NCI-H1105 treated with DMSO at 0.1 percent for 48 hours (cell line): ENCODE measurements around the gene SLC14A1.
A peak's percentile ranks its signal among the peaks of the same experiment; 100 is the strongest.

Experiments
- DNase-seq: peaks from one replicate; lab custom pipeline; 2025; lab: John Stamatoyannopoulos, UW

SLC14A1 gene

DNA sequence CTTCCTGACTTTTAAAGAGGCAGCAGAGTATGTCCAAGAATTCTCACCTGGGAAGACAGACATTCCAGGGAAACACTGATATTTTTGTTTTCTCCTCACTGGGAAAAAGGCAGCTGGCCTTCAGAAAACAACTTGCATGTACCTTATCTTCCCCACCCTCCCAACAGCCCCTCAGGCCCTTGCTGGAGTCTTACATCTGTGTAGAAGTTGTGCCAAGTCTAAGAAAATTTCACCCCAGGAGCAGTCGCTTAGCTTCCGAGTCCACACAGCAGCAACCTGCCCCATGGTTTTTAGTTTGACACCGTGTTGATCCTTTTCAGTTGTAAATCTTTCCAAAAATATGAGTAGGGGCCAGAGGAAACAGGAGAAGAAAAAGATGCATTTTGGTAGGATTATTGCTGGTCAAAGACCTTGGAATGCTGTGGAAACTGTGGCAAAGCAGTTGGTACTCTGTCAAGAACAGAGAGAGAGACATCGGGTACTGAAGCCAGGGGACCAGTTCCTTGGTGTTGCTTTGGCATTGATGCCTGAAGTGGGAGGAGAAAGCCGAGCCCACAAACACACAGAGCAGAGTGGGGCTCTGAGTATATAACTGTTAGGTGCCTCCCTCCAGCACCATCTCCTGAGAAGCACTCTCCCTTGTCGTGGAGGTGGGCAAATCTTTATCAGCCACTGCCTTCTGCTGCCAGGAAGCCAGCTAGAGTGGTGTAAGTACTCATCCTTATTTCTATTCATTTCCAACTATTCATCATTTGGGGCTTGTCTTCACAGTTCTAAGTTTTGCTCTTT is at the start of gene SLC14A1:
Gene SLC14A1, plus strand, starts transcription at position 615 of the 789 bp plus-strand sequence. CDS start 6,140 bp downstream, outside the sequence.
- no peak for DNase-seq

DNA sequence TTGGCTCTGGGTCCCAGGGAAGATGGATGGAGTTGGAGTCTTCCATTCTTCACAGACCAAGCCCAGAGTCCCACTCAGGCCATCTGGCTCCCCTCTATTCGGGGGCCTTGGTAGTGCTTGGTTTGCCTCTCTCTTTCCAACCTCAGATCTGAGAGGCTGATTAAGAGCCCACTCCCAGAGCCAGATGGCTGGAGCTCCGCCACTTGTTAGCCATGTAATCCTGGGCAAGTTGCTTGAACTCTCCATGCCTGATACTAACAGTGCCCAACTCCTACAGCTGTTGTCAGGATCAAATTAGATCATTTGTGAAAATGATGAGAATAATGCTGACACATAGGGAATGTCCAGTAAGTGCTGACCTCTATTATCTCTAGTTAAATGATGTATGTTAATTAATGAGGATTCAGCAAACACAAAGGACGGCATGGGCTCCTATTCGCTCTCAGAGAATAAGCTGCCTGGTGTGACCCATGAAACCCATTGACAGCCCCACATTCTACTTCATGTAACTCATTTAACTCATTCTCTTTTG is 46.6 kb upstream of the SLC14A1 start:
- no peak for DNase-seq

DNA sequence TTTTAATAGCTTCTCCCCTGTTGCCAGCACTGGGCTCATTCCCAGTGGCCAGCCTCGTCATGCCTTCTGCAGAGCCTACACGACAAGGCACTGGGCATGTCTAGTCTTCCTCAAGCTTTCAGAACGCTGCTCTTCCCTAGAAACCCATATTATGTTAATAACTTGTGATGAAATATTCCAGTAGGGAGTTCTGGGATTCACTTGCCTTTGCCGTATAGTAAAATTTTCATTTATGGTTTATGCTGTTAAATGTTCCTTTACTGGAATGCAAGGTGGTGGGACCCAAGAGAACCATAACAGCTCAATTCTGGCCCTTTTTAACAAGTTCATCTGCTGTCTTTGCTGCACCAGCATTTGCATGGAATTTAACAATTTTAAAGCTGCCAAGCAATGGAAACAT is 45.5 kb upstream of the SLC14A1 start:
- no peak for DNase-seq

DNA sequence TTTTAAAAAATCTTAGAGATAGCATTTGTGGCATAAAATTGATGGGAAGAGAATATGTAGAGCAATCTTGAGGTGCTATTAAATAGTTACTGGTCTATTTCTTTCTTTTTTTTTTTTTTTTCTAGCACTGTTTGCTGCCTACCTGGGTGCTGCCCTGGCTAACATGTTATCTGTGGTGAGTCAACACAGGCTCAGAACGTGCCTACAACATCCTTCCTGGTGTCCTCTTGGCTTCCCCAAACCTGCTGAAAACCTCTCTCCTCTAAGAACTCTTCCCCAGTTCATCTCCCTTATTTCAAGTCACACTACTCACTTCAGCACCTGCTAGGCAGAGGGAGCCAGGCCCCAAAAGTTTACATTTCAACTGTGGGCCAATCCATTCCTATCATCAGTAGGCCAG is 45.1 kb upstream of the SLC14A1 start:
- DNase-seq: no peak

DNA sequence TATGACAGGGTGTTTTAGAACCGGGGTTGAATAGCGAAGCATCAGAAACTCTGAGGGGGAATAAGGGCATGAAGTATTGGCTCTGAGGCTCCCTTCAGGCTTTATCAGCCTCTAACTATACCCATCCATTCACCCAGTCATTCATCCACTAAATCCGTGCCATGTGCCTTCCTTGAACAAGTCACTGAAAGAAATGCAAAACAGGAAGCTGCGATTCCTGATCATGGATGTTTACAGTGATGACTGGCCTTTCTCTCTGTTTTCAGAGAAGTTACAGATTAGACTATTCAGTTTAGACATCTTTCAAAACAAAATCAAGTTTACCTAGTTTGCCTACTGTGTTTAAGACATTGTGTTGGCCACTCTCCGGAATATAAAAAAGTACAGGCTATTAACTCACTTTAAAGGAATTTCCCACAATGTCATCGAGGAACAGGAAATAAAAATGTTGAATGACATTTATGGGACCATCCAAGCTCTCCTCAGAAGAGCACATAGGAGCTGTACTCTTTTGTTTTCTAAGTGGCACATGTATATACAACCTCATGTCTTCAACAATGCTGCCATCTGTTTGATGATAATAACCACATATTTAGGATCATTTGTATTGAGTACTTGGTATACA is 43.8 kb upstream of the SLC14A1 start:
- no peak for DNase-seq

DNA sequence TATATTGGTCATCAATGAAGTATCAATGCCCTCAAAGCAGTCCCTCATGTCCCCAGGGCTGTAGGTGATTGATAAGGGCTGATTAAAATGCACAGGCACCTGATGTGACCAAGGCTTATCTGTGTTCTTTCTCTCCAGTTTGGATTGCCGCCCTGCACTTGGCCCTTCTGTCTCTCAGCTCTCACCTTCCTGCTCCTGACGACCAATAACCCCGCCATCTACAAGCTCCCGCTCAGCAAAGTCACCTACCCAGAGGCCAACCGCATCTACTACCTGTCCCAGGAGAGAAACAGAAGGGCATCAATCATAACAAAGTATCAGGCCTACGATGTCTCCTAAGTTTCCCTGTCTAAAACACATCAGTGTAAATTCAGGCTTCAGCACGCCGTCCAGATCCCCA is 41.8 kb upstream of the SLC14A1 start:
- DNase-seq: no peak

DNA sequence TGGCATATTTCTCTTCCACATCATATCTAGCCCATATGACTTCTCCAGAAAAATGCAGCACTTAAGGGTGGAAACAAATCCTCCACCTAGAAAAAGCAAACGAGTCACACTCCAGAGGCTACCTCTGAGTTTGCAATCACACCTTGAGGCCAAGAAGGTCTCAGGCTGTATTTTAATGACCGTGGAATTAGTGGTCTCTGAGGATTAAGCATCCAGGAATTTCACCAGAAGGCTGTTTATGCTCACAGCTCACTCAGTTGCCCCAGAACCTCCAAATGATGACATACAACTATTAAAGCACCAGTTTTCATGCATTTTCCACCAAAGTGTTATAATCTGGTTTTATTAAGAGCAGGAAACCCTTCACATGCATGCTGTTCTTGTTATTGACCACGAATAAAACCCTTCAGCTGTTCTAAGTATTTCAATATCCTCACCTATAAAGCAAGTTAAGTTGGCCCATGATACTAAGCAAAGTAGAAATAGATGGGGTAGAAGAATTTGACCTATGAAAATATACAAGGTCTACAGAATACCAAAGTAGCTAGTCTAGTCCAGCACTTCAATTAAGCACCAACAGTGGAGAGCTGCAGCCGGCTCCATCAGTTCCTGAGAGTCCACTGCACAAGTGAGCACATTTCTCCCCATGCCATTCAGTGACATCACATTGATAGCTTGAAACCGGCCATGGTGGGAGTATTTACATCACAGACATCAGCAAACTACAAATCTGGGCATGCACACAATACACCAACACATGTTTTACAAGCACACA is 39.5 kb upstream of the SLC14A1 start:
- DNase-seq: no peak

DNA sequence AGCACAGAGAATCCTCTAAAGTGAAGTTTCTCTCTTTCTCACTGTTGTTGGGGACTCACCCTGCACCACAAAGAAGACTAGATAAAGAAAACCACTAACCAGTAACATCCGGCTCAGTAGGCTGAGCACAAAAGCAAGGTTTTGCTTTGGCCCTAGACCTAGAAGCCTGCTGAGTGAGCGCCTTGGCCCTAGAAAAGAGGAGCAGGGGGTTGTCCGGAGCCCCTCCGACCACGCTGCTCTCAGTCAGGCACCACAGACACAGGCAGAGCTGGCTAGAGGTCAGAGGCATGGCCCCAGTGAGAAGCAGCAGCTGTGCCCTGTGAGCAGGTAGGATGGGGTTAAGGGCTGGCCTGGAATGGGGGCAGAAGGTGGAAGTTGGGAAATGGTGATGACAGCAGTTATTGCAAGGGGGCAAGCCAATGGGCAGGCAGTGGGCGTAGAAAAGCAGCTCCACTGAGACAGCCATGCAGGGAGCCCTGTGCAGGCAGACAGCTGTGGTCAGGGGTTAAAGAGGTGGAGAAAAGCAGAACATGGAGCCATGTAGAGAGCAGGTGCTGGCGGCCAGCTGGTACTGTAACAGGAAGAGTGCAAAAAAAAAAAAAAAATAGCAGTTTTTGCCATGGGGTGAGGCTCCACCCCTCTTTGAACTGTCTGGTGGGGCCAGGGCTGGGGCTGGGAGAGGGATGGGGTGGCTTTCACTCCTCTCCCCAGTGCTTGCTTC is 36.9 kb upstream of the SLC14A1 start:
- DNase-seq: no peak

DNA sequence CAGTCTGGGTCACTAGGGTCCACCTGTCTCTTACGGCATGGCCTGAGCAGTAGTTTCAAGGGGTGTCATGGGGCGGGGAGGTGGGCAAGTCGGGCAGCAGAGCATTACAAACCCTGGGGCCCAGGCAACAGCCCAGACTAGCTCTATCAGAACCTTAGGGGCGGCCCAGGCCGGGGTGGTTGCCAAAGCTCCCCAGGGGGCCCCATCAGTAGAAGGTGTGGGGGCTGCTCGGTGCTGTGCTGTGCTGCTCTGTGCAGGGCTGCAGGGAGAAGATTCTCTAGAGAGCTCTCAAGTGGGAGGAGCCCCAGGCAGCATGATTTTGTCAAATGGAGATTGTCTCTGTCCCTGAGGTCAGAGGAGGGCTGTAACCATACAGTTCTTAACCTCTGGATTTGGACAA is 36.4 kb upstream of the SLC14A1 start:
- DNase-seq: no peak

DNA sequence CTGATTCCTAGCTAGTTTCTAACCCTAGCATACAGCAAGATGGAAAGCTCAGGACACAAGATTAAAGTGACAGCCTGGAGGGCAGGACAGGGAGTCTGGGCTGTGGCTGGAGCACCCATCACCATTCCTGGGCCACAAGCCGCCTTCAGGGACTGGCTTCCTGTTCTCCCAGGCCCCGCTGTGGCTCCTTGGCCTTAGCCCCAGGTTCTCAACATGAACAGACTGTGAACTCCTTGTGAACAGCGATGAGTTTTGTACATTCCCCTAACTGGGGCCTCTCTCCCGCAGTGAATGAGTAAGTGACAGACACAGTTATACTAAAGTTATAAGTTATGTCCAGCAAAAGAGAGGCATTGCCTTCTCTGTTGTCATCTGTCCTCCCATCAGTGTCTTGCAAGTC is 35.9 kb upstream of the SLC14A1 start:
- no peak for DNase-seq

DNA sequence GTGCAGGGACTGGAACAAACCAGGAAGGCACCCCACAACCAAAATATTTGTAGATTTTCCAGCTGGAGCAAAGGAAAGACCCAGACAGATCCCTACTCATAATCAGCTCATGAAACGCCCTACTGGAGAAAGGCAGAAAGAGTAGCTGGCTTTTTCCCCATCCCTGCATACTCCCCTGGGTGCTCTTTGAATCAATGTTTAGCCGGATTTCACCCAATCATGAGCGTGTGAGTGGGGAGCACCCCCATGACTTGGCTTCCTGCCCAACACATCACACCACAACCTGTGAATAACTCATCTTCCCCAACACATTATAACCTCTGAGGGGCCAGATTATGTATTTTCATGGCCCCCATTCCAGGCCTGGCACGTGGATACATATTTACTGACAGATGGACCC is 35.1 kb upstream of the SLC14A1 start:
- no peak for DNase-seq

DNA sequence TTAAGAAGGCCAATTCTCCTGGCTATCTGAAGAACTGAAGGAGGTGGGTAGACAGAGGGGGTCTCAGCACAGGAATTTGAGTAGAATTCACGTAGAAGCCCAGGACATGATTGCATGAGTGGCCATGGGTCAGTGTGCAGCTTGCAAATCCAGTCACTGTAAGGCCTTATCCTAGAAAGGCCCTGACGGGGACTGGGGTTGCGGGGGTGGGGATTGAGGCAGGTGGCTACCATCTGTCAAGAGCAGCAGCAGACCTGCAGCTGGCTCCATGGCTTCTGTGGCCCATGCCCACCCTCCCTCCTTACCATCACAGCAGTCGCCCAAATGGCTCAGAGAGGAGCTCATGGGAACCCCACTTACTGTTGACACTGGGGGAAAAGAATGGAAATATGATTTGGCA is 34.6 kb upstream of the SLC14A1 start:
- no peak for DNase-seq

DNA sequence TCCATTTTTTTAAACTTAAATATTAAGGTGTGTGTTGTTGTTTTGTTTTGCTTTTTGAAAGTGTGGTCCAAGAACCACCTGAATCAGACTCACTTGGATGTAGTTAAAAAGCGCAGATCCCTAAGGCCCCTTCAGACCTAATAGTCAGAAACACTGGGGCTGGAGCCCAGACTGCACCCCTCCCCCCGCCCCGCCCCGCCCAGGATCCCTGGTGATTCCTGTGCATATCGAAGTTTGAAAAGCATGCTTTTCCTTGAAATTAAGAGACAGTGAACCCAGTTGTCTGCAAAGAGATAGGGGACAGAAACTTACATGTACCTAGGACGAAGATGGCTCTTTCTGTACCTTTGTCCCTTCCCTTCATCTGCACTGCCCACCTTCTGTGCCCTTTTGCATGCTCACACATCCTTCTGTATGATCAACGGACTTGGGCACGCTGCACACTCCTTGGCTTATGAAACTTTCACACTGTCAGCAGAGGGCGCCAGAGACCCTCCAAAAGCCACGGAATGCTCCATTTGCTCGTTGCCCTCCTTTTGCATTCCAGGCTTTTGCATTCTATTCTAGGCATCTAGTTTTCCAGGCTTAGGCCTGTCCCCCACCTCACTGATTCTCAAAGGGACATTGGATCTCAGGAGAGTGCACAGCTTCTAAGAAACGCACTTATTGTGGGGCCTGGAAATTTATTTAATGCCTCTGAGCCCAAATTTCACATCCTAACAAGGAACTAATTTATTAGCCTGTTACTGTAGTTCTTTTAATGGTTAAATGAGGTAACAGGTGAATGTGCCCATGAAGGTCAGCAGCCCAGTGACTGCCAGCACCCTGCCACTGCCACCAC is 32.8 kb upstream of the SLC14A1 start:
- DNase-seq: peak; percentile 71

DNA sequence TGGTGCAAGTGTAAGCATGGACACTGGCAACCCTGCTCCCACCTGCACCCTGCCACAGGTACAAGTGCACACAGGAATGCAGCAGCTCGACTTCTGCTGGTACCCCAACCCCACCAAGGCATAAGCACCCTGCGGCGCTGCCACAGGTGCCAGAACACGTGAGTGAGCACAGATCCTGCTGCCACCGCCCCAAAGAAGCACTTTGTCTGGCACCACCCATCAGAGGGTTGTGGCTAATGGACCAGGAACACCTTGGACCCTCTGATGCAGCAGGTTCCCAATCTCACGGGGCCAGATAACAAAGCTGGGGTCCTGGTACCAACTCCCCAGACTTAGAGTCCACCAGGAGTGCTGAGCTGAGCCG is 32.2 kb upstream of the SLC14A1 start:
- no peak for DNase-seq

DNA sequence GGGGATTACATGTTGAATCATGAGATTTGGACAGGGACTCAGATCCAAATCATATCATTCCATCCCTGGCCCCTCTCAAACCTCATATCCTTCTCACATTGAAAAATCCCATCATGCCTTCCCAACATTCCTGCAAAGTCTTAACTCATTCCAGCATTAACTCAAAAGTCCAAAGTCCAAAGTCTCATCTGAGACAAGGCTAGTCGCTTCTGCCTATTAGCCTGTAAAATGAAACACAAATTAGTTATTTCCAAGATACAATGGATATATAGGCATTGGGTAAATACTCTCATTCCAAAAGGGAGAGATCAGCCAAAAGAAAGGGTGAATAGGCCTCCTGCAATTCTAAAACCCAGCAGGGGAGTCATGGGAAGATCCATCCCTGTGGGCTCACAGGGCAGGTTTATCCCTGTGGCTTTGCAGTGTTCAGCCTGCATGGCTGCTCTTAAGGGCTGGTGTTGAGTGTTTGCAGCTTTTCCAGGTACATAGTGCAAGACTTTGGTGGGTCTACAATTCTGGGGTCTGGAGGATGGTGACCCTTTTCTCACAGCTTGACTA is 21.2 kb upstream of the SLC14A1 start:
- no peak for DNase-seq

DNA sequence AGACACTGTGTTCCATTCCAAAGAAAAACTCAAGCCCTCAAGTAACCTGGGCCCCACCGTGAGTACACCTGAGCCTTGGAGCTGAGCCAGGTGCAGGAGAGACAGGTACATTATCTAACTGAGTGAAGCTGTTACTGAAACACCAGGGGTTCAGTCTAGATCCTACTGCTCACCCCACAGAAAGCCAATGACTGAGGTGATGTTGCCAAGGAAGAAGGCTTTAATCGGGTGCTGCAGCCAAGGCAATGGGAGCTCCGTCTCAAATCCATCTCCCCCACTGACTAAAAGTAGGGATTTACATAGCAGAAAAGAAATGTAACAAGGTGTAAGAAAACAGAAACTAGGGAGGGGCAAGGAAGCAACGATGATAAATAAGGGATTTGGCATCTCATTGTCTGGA is 15.2 kb upstream of the SLC14A1 start:
- no peak for DNase-seq

DNA sequence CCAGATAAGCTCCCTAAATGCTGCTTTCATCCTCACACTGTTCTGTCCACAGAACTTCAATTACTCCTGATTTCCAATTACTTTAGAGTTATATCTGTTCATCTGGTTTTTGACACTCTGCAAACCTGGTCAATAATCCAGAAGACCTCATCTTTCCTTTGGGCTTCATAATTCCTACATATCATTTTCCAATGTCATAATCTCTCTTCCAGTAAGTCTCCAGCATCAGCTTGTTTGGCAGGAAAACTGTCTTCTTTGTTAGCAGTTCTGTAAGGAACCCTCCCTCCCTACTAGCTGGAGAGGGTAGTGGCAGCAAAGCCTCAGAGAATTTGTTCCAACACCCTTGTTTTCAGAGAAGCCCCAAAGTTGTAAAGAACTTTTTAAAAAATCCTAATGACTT is 11.9 kb upstream of the SLC14A1 start:
- DNase-seq: no peak

DNA sequence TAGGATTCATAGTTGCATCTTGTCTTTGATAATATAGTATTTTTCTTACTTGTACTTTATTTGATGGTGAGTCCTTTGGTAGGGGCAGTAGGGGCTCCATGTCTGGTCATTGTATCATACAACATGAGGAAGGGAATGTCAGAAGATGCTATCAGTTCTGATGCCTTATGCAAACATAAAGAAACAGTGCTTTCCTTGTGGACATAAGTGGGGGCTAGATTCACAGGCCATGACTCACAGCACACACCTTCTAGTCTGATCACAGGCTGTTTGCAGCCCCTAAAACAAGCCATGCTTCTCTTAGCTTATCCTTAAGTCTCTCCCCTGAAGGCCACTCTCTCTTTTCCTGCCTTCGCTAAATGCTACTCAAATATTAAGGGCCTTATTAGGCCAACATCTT is 10.7 kb upstream of the SLC14A1 start:
- DNase-seq: no peak

DNA sequence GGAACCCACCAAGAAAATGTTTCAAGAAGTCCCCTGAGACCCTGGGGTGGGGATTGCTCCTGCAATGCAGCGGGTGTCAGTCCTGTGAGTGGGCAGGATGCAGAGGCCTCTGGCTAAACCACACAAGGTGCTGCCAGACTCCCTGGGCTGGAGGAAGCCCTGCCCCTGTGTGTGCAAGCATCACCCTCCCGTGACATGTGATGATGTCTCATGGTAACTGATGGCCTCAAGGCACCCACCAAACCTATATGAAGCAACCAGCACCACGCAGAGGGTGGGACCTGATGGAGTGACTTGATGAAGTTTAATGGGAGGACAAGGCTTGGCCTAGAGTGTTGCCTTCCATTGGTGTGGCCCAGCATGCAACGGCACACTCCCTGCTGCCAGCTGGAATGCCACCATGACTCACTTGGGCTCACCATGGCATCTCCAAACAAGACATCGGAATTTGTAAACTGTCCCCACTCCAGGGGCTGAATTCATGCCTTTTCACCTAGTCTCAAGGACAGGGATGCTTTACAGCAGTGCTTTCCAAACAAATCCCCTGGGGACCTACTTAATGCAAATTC is 8.7 kb upstream of the SLC14A1 start:
- no peak for DNase-seq

DNA sequence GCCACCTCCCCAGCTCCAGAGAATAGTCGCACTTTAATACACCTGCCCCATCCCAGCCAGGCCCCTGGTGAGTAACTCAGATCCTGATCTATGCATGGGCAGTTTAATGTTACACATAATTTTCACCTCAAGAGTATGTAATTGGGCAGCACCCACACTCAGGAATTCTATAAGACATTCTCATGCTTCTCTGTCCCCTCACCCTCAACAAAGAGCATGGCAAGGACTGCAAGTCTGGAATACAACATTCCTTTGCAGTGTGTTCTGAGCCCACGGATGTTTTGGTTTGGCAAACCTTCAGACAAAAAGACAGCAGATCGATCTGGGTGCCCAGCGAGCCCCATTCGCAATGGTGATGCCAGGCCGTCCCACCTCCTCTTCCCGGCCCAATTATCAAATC is 4.9 kb upstream of the SLC14A1 start:
- no peak for DNase-seq

DNA sequence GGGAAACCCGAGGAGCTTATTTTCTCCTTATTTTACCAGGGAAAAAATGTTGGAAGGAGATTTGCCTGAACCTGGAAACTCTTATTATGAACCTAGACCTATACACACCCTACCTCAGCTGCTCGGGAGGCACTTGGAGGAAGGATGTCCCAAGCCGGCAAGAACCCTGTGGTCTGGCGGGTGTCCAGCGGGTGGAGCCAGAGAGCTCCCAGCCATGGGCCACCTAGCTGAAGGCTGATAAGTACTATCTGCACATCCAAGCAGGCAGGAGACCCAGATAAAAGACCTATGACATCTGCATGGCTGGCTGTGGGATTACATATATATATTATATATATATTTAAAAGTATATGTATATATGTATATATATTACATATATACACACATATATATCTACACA is 1.1 kb upstream of the SLC14A1 start:
- DNase-seq: peak; percentile 74
